HG03045 (cell line): ENCODE results near the gene CCL23.

ENCODE experiments used
- ATAC-seq: cut with Tn5 transposase; IDR thresholded peaks from one replicate; pipeline ENCODE4 v1.9.1; 2021; ENCODE audit warnings: mild to moderate bottlenecking, moderate library complexity; ENCODE audit not compliant: unreplicated experiment

Gene CCL23

DNA sequence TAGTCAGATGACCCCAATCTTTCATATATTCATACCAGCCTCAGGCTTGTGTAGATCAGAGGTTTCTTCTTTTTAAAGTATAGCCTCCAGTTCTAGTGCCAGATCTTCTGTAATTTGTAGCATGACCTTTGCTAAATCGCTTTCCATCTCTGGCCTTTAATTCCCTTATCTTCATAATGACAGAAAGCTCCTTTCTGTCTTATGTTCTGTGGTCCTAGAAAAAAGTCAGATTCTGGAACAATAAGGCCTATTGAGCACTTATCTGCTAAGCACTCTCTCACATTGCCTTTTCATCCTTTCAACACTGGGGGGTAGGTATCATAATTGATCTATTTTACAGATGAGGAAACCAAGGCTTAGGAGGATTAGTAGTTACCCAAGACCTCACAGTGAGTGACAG lies 45.7 kb downstream of the CCL23 start:
- no peak for ATAC-seq

- no peak for ATAC-seq
These were observed 48.0 kb downstream of the CCL23 start for GRCh38 chr17:35969558-35970380.

DNA sequence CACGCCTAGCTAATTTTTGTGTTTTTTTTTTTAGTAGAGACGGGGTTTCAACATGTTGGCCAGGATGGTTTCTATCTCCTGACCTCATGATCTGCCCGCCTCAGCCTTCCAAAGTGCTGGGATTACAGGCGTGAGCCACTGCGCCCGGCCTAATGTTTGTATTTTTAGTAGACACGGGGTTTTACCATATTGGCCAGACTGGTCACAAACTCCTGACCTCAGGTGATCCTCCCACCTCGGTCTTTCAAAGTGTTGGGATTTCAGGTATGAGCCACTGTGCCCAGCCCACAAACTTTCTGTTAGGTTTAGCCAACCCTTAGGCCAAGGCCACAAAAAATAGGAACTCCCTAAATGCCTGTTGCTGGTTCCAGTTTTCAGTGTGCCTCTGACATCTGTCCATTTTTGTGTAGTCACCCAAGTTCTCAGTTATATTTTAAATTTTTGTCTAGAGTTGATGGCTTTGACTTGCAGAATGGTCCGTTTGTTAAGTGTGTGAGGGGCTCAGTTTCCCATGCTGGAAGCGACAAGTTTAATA lies 49.2 kb downstream of the CCL23 start:
- ATAC-seq: no peak

DNA sequence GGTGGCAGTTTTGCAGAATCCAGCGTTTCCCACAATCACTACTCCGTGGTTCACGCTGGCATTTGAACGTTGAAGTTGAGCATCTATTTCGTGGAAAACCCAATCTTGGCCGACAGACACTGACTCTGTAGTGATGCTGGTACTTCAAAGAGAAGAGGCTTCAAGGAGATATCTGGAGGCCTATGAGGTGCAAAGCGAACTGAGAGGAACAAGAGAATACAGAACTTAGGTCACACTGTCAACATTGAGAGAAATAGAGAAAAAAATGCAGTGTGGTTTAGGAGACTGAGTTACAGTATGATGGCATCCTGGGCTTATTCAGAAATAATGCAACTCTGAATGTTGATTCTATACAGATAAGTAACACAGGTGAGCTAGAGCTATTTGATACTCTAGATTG lies 52.5 kb downstream of the CCL23 start:
- no peak for ATAC-seq

- no peak for ATAC-seq
These were observed 54.1 kb downstream of the CCL23 start for GRCh38 chr17:35963663-35964062.
